Testis (tissue), 2 donors: ENCODE data around the gene SSNA1.

ENCODE experiments used
- POLR2A ChIP-seq: fragments of 450-650 bp; IDR thresholded peaks from one replicate; pipeline ENCODE4 v1.6.1; 2017; ENCODE audit warnings: antibody characterized with exemption, mild to moderate bottlenecking, moderate library complexity
- TF ChIP-seq, protein P1 (sequence below), 3 experiments: fragments of 450-650 bp in 2 of 3; fragments of 200-600 bp in 1 of 3; sonication (generic) in 1 of 3; IDR thresholded peaks; one replicate each; pipeline ENCODE4 v1.5.1; 2016 to 2019; ENCODE audit warnings: antibody characterized with exemption in 3 of 3, mild to moderate bottlenecking in 2 of 3, moderate library complexity in 1 of 3

GRCh38 chr9:137230705-137231371, 42.4 kb downstream of the SSNA1 start, which contains the start of gene SLC34A3:
- TF ChIP-seq, protein P1, sequence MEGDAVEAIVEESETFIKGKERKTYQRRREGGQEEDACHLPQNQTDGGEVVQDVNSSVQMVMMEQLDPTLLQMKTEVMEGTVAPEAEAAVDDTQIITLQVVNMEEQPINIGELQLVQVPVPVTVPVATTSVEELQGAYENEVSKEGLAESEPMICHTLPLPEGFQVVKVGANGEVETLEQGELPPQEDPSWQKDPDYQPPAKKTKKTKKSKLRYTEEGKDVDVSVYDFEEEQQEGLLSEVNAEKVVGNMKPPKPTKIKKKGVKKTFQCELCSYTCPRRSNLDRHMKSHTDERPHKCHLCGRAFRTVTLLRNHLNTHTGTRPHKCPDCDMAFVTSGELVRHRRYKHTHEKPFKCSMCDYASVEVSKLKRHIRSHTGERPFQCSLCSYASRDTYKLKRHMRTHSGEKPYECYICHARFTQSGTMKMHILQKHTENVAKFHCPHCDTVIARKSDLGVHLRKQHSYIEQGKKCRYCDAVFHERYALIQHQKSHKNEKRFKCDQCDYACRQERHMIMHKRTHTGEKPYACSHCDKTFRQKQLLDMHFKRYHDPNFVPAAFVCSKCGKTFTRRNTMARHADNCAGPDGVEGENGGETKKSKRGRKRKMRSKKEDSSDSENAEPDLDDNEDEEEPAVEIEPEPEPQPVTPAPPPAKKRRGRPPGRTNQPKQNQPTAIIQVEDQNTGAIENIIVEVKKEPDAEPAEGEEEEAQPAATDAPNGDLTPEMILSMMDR (IDR thresholded peaks at IDR 0.05), result no peak
- TF ChIP-seq POLR2A, result no peak
